Fibroblast of lung (primary cell): ENCODE data around the gene CPN2.

Source experiments
- EZH2 ChIP-seq: IDR thresholded peaks from 2 replicates; pipeline ENCODE4 v1.5.1; 2012; ENCODE audit warnings: low read length, control low read depth, mild to moderate bottlenecking; ENCODE audit errors: missing control alignments
- TF ChIP-seq, protein P1 (sequence below), 2 donors: IDR thresholded peaks in 1 of 2; conservative IDR thresholded peaks in 1 of 2; 1 replicate in 1 of 2; 2 replicates in 1 of 2; pipeline ENCODE4 v1.5.1; 2011 to 2012; ENCODE audit warnings: low read length in 2 of 2, control low read depth in 1 of 2, inconsistent platforms in 1 of 2, low read depth in 1 of 2, mild to moderate bottlenecking in 1 of 2

DNA sequence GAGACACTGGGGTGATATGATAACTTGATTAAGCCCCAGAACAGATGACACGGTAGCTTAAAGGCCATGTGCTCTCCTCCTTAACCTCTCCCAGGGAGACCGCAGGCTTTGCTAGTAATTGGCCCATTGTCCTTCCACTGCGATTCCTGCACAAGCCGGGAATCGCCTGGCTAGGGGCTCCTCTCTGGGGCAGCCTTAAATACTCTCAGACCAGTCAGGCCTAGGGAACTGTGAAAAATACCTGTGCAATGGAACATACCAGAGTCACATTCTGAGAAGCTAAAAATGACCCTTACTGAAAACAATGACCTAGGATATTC lies 56.3 kb downstream of the CPN2 start:
- TF ChIP-seq, protein P1, sequence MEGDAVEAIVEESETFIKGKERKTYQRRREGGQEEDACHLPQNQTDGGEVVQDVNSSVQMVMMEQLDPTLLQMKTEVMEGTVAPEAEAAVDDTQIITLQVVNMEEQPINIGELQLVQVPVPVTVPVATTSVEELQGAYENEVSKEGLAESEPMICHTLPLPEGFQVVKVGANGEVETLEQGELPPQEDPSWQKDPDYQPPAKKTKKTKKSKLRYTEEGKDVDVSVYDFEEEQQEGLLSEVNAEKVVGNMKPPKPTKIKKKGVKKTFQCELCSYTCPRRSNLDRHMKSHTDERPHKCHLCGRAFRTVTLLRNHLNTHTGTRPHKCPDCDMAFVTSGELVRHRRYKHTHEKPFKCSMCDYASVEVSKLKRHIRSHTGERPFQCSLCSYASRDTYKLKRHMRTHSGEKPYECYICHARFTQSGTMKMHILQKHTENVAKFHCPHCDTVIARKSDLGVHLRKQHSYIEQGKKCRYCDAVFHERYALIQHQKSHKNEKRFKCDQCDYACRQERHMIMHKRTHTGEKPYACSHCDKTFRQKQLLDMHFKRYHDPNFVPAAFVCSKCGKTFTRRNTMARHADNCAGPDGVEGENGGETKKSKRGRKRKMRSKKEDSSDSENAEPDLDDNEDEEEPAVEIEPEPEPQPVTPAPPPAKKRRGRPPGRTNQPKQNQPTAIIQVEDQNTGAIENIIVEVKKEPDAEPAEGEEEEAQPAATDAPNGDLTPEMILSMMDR (conservative IDR thresholded peaks at IDR 0.05 in 1 of 2, IDR thresholded peaks at IDR 0.05 in 1 of 2; ENCODE audit: low read depth in 1 of 2, low read length in 2 of 2) = no peak
- TF ChIP-seq EZH2 = no peak
